ENCODE results near the gene TRPM8. TPM values are rescaled to one million over a fixed set of nuclear protein-coding genes. Genes with fewer than 3 reads are reported as not detected.

Gene TRPM8
- total and polyA plus RNA-seq, 2 of the 13 experiments (the other 11 are each of a cell fraction or from before 2014, with no cell fraction given) = 0.12 TPM; not detected in 1

- TF ChIP-seq RERE (CRISPR knock-in tag; IDR thresholded peaks at IDR 0.05; ENCODE audit: low read depth) (no peak), GZF1 (CRISPR knock-in tag; IDR thresholded peaks at IDR 0.05) (no peak), SNAPC5 (CRISPR knock-in tag; IDR thresholded peaks at IDR 0.05; ENCODE audit: borderline replicate concordance) (no peak), CEBPG (CRISPR knock-in tag; IDR thresholded peaks at IDR 0.05) (peak; percentile 59), NCOR1 (IDR thresholded peaks at IDR 0.05; ENCODE audit: borderline replicate concordance, low read length) (peak; percentile 89; the same call in 1 of the 2 replicates), SUZ12 (IDR thresholded peaks at IDR 0.05; ENCODE audit: low read depth, low read length) (no peak), ZNF33A (CRISPR knock-in tag; IDR thresholded peaks at IDR 0.05; ENCODE audit: borderline replicate concordance) (no peak), ZMYM4 (CRISPR knock-in tag; IDR thresholded peaks at IDR 0.05) (peak; percentile 16; the same call in 1 of the 2 replicates), CENPT (CRISPR knock-in tag; IDR thresholded peaks at IDR 0.05; ENCODE audit: low read depth) (no peak), STAT6 (CRISPR knock-in tag; IDR thresholded peaks at IDR 0.05; ENCODE audit: borderline replicate concordance) (no peak; the same call in 1 of the 2 replicates), SMAD1 (CRISPR knock-in tag; IDR thresholded peaks at IDR 0.05; ENCODE audit: borderline replicate concordance, low read depth) (no peak), HOMEZ (CRISPR knock-in tag; IDR thresholded peaks at IDR 0.05; ENCODE audit: low read depth) (peak; percentile 43; the same call in 1 of the 2 replicates), NFKBIZ (CRISPR knock-in tag; IDR thresholded peaks at IDR 0.05) (no peak), KLF11 (CRISPR knock-in tag; IDR thresholded peaks at IDR 0.05) (no peak), ZNF776 (CRISPR knock-in tag; IDR thresholded peaks at IDR 0.05) (no peak), SOX6 (IDR thresholded peaks at IDR 0.05) (no peak), SOX6 (CRISPR knock-in tag; IDR thresholded peaks at IDR 0.05) (peak; percentile 93), ZFP91 (CRISPR knock-in tag; IDR thresholded peaks at IDR 0.05; ENCODE audit: borderline replicate concordance) (no peak)
Observed at GRCh38 chr2:233981574-233982420, 64.6 kb downstream of the TRPM8 start (continued).
